Measurements from ENCODE around the gene STK17B. TPM values are rescaled to one million over a fixed set of nuclear protein-coding genes. Genes with fewer than 3 reads are reported as not detected.

Gene STK17B
- total and polyA plus RNA-seq, 2 of the 13 experiments (the other 11 are each of a cell fraction or from before 2014, with no cell fraction given) = 1.6 to 4.5 TPM

DNA sequence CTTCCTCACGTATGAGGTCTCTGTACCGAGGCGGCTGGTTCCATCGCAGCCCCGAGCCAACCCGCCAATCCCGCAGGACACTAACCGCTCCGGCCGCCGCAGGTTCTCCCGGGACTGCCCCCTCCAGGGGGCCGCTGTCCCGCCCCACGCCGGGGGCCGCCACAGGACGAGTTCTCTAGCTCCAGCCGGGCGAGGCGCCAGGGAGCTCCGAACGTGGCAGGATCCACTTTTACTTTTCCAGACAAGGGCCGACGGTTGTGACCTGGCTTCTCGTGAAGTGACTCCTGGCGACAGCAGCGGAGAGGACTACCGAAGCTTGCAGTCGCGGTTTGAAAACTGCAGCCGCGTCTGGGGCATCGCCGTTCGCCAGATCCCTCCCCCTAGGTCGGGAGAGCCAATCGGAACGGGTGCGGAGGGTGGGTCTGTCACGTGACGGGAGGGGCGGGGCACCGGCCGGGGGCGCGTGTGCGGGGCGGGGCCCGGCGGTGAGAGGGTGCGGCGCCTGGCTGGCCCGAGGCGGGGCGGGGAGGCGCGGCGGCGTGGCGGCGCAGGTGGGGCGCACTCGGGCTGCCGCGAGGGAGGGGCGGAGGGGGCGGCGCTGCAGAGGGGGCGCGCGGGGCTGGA is at the start of gene STK17B (continued):
- TF ChIP-seq ZNF34 (CRISPR knock-in tag; IDR thresholded peaks at IDR 0.05; ENCODE audit: borderline replicate concordance) = no peak; the same call in 1 of the 2 replicates
- no peak for TF ChIP-seq ZMYM3 (CRISPR knock-in tag; IDR thresholded peaks at IDR 0.05)
- TF ChIP-seq, protein P1, sequence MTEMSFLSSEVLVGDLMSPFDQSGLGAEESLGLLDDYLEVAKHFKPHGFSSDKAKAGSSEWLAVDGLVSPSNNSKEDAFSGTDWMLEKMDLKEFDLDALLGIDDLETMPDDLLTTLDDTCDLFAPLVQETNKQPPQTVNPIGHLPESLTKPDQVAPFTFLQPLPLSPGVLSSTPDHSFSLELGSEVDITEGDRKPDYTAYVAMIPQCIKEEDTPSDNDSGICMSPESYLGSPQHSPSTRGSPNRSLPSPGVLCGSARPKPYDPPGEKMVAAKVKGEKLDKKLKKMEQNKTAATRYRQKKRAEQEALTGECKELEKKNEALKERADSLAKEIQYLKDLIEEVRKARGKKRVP (CRISPR knock-in tag; IDR thresholded peaks at IDR 0.05) = peak in 1 of 2 experiments; percentile 40; a peak in 1 of 4 replicates
- TF ChIP-seq NRL (CRISPR knock-in tag; IDR thresholded peaks at IDR 0.05; ENCODE audit: borderline replicate concordance) = peak; percentile 32; the same call in 1 of the 2 replicates
- peak; percentile 97 for TF ChIP-seq TAF1 (CRISPR knock-in tag; IDR thresholded peaks at IDR 0.05)
- peak; percentile 75 for TF ChIP-seq ZNF501 (CRISPR knock-in tag; IDR thresholded peaks at IDR 0.05)
- peak; percentile 64; the same call in 1 of the 2 replicates for TF ChIP-seq ZNF709 (CRISPR knock-in tag; IDR thresholded peaks at IDR 0.05)
- TF ChIP-seq ZNF782 (CRISPR knock-in tag; IDR thresholded peaks at IDR 0.05; ENCODE audit: borderline replicate concordance) = no peak
- TF ChIP-seq, protein P2, sequence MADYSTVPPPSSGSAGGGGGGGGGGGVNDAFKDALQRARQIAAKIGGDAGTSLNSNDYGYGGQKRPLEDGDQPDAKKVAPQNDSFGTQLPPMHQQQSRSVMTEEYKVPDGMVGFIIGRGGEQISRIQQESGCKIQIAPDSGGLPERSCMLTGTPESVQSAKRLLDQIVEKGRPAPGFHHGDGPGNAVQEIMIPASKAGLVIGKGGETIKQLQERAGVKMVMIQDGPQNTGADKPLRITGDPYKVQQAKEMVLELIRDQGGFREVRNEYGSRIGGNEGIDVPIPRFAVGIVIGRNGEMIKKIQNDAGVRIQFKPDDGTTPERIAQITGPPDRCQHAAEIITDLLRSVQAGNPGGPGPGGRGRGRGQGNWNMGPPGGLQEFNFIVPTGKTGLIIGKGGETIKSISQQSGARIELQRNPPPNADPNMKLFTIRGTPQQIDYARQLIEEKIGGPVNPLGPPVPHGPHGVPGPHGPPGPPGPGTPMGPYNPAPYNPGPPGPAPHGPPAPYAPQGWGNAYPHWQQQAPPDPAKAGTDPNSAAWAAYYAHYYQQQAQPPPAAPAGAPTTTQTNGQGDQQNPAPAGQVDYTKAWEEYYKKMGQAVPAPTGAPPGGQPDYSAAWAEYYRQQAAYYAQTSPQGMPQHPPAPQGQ (CRISPR knock-in tag; IDR thresholded peaks at IDR 0.05; ENCODE audit: borderline replicate concordance) = no peak
- TF ChIP-seq, protein P3, sequence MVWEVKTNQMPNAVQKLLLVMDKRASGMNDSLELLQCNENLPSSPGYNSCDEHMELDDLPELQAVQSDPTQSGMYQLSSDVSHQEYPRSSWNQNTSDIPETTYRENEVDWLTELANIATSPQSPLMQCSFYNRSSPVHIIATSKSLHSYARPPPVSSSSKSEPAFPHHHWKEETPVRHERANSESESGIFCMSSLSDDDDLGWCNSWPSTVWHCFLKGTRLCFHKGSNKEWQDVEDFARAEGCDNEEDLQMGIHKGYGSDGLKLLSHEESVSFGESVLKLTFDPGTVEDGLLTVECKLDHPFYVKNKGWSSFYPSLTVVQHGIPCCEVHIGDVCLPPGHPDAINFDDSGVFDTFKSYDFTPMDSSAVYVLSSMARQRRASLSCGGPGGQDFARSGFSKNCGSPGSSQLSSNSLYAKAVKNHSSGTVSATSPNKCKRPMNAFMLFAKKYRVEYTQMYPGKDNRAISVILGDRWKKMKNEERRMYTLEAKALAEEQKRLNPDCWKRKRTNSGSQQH (CRISPR knock-in tag; IDR thresholded peaks at IDR 0.05; ENCODE audit: low read depth) = peak; percentile 62; the same call in 1 of the 2 replicates
- no peak for TF ChIP-seq SP140L (CRISPR knock-in tag; IDR thresholded peaks at IDR 0.05; ENCODE audit: borderline replicate concordance)
- peak; percentile 61; the same call in 1 of the 2 replicates for TF ChIP-seq KLF9 (CRISPR knock-in tag; IDR thresholded peaks at IDR 0.05; ENCODE audit: low read depth)
- TF ChIP-seq MED1 (CRISPR knock-in tag; IDR thresholded peaks at IDR 0.05) = peak; percentile 15; the same call in 1 of the 2 replicates
- no peak for TF ChIP-seq ZNF121 (CRISPR knock-in tag; IDR thresholded peaks at IDR 0.05)
- TF ChIP-seq ZNF564 (CRISPR knock-in tag; IDR thresholded peaks at IDR 0.05) = no peak
- TF ChIP-seq, protein P4, sequence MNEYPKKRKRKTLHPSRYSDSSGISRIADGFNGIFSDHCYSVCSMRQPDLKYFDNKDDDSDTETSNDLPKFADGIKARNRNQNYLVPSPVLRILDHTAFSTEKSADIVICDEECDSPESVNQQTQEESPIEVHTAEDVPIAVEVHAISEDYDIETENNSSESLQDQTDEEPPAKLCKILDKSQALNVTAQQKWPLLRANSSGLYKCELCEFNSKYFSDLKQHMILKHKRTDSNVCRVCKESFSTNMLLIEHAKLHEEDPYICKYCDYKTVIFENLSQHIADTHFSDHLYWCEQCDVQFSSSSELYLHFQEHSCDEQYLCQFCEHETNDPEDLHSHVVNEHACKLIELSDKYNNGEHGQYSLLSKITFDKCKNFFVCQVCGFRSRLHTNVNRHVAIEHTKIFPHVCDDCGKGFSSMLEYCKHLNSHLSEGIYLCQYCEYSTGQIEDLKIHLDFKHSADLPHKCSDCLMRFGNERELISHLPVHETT (CRISPR knock-in tag; conservative IDR thresholded peaks at IDR 0.05) = no peak
- peak; percentile 76; the same call in 1 of the 2 replicates for TF ChIP-seq ZNF766 (CRISPR knock-in tag; IDR thresholded peaks at IDR 0.05; ENCODE audit: borderline replicate concordance)
- peak; percentile 68; the same call in 1 of the 2 replicates for TF ChIP-seq NFKB2 (CRISPR knock-in tag; IDR thresholded peaks at IDR 0.05; ENCODE audit: borderline replicate concordance)
- peak; percentile 47; the same call in 1 of the 2 replicates for TF ChIP-seq BRD4 (CRISPR knock-in tag; IDR thresholded peaks at IDR 0.05)
- TF ChIP-seq, protein P5, sequence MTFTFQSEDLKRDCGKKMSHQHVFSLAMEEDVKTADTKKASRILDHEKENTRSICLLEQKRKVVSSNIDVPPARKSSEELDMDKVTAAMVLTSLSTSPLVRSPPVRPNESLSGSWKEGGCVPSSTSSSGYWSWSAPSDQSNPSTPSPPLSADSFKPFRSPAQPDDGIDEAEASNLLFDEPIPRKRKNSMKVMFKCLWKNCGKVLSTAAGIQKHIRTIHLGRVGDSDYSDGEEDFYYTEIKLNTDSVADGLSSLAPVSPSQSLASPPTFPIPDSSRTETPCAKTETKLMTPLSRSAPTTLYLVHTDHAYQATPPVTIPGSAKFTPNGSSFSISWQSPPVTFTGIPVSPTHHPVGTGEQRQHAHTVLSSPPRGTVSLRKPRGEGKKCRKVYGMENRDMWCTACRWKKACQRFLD (CRISPR knock-in tag; IDR thresholded peaks at IDR 0.05; ENCODE audit: borderline replicate concordance) = peak; percentile 89; the same call in 1 of the 2 replicates
- TF ChIP-seq SIN3B (IDR thresholded peaks at IDR 0.05; ENCODE audit: low read length) = peak; percentile 68; the same call in 1 of the 2 replicates
- peak; percentile 42; the same call in 1 of the 2 replicates for TF ChIP-seq SP4 (CRISPR knock-in tag; IDR thresholded peaks at IDR 0.05)

Data from HepG2 (cell line).